Measurements from ENCODE around the gene TOX2.

- no peak for TF ChIP-seq POU2F2 (IDR thresholded peaks at IDR 0.05; ENCODE audit: low read depth, low read length)
- TF ChIP-seq POLR2AphosphoS5 (IDR thresholded peaks at IDR 0.05; ENCODE audit: low read depth, low read length), result no peak
Measured at GRCh38 chr20:44093249-44093582, 178.6 kb downstream of the TOX2 start.

Measured in GM12891 (cell line).